Measurements from ENCODE around the gene ZNF174. TPM values are rescaled to one million over a fixed set of nuclear protein-coding genes. Genes with fewer than 3 reads are reported as not detected.

Gene ZNF174
- total RNA-seq = 10.8 TPM

GRCh38 chr16:3400779-3401688, at the start of gene ZNF174, which contains the start of gene ZSCAN32:
TSS of gene ZNF174 (plus strand) at chr16:3401215. CDS start at chr16:3402005, 790 bp downstream.
TSS of gene ZSCAN32 (minus strand) at chr16:3401004. CDS start at chr16:3397557, 3,447 bp downstream.
- ATAC-seq (peak; percentile 100), DNase-seq (ENCODE audit: low spot score) (peak; percentile 99)
- intact Hi-C loops (cut with DNase I) = loop anchor here (10.0 kb wide), 1 partner anchor 96 kb away; the partner anchor contains the start of genes TIGD7 and ZNF75A

GRCh38 chr16:3355589-3355988, 45.4 kb upstream of the ZNF174 start, which contains the start of gene OR2C1:
TSS of gene OR2C1 (plus strand) at chr16:3355889. CDS start at chr16:3355941, 52 bp downstream.
- no peak for ATAC-seq
- intact Hi-C loops (cut with DNase I) = no loop called here
- DNase-seq (ENCODE audit: low spot score) = no peak

GRCh38 chr16:3356118-3356517, 44.9 kb upstream of the ZNF174 start:
- intact Hi-C loops (cut with DNase I) = no loop called here
- no peak for DNase-seq (ENCODE audit: low spot score)
- ATAC-seq = no peak

GRCh38 chr16:3358871-3359270, 42.1 kb upstream of the ZNF174 start:
- intact Hi-C loops (cut with DNase I) = no loop called here
- no peak for DNase-seq (ENCODE audit: low spot score)
- ATAC-seq = no peak

GRCh38 chr16:3362931-3363330, 38.1 kb upstream of the ZNF174 start:
- DNase-seq (ENCODE audit: low spot score) (no peak), ATAC-seq (no peak)
- intact Hi-C loops (cut with DNase I) = no loop called here

- no peak for ATAC-seq
- DNase-seq (ENCODE audit: low spot score) = no peak
- intact Hi-C loops (cut with DNase I) = no loop called here
Measured at GRCh38 chr16:3363793-3364192, 37.2 kb upstream of the ZNF174 start.

- DNase-seq (ENCODE audit: low spot score) = peak; percentile 90
- intact Hi-C loops (cut with DNase I) = no loop called here
- peak; percentile 100 for ATAC-seq
Measured at GRCh38 chr16:3364774-3365427, 36.1 kb upstream of the ZNF174 start.

GRCh38 chr16:3369073-3369472, 31.9 kb upstream of the ZNF174 start:
- no peak for DNase-seq (ENCODE audit: low spot score)
- no peak for ATAC-seq
- intact Hi-C loops (cut with DNase I) = no loop called here

GRCh38 chr16:3375680-3376079, 25.3 kb upstream of the ZNF174 start:
- no peak for ATAC-seq
- DNase-seq (ENCODE audit: low spot score) = no peak
- intact Hi-C loops (cut with DNase I) = no loop called here

- ATAC-seq (no peak), DNase-seq (ENCODE audit: low spot score) (no peak)
- intact Hi-C loops (cut with DNase I) = no loop called here
Measured at GRCh38 chr16:3377917-3378316, 23.1 kb upstream of the ZNF174 start.

GRCh38 chr16:3383045-3383448, 18.0 kb upstream of the ZNF174 start:
- no peak for ATAC-seq

GRCh38 chr16:3388325-3388724, 12.7 kb upstream of the ZNF174 start:
- no peak for DNase-seq (ENCODE audit: low spot score)
- ATAC-seq = no peak
- intact Hi-C loops (cut with DNase I) = no loop called here

More at GRCh38 chr16:3383045-3383448, 18.0 kb upstream of the ZNF174 start:
- no peak for DNase-seq (ENCODE audit: low spot score)
- intact Hi-C loops (cut with DNase I) = loop anchor here (5.0 kb wide), 1 partner anchor 1491 kb away; no protein-coding TSS in a partner anchor

GRCh38 chr16:3389663-3390338, 11.2 kb upstream of the ZNF174 start:
- ATAC-seq = no peak

GRCh38 chr16:3400446-3400778, 603 bp upstream of the ZNF174 start:
- no peak for ATAC-seq
- DNase-seq (ENCODE audit: low spot score) = no peak
- intact Hi-C loops (cut with DNase I) = loop anchor here (10.0 kb wide), 1 partner anchor 96 kb away; the partner anchor contains the start of genes TIGD7 and ZNF75A

More at GRCh38 chr16:3389663-3390338, 11.2 kb upstream of the ZNF174 start:
- no peak for DNase-seq (ENCODE audit: low spot score)
- intact Hi-C loops (cut with DNase I) = no loop called here

- intact Hi-C loops (cut with DNase I) = loop anchor here (10.0 kb wide), 1 partner anchor 97 kb away; the partner anchor contains the start of genes TIGD7 and ZNF75A
- DNase-seq (ENCODE audit: low spot score) = no peak
Measured at GRCh38 chr16:3401719-3402397, 843 bp downstream of the ZNF174 start.

GRCh38 chr16:3408561-3409197, 7.7 kb downstream of the ZNF174 start:
- intact Hi-C loops (cut with DNase I) = loop anchor here (10.0 kb wide), 1 partner anchor 104 kb away; the partner anchor contains the start of genes TIGD7 and ZNF75A
- no peak for ATAC-seq
- no peak for DNase-seq (ENCODE audit: low spot score)

More at GRCh38 chr16:3401719-3402397, 843 bp downstream of the ZNF174 start:
- ATAC-seq = no peak

GRCh38 chr16:3413730-3414379, 12.8 kb downstream of the ZNF174 start:
- DNase-seq (ENCODE audit: low spot score) = no peak
- intact Hi-C loops (cut with DNase I) = no loop called here
- no peak for ATAC-seq

Measured in sciatic nerve (tissue), 2 donors.